OCI-M2 (cell line): ENCODE data around the gene NXPH1.

Experiments
- DNase-seq: peaks from one replicate; lab custom pipeline; 2025; ENCODE audit not compliant: unreplicated experiment; lab: John Stamatoyannopoulos, UW

NXPH1 gene

DNA sequence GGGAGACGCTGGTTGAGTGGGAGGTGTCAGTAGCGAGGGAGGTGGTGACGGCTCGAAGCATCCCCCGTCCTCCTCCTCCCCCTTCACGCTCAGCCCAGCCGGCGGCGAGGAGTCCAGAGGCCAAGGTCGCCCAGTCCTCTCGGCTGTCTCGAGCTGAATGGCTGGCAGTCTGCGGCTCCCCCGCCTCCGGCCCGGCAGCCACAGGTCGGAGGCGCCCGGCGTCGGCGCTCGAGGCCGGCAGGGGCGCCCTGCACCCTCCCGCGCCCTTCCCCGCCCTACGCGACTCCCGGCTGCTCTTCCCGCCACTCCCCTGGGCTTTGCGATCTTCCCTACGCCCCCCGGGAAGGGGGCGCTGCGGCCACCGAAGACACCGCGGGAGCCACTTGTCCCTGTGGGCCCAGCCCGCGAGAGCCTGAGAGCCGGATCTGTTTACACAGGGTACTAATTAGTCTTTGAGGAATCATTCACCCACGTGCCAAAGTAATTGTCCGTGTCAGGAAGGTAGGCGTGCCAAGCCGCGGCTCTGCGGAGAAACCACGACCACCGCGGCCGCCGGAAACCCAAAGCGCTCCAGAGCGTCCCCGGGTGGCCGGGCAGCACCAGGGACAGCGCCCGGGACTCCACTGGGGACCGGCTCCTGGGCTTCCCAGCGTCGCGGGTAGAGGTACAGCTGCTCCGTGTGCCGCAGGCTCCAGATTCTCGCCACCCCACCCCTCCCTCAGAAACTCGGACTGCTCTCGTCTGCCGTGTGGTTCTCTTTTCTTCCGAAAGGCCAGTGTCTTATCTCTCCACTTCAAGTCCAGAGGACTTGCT lies at the start of gene NXPH1:
Gene NXPH1 (plus strand): TSS at position 133 of the 813 bp plus-strand sequence.
- DNase-seq, result no peak

DNA sequence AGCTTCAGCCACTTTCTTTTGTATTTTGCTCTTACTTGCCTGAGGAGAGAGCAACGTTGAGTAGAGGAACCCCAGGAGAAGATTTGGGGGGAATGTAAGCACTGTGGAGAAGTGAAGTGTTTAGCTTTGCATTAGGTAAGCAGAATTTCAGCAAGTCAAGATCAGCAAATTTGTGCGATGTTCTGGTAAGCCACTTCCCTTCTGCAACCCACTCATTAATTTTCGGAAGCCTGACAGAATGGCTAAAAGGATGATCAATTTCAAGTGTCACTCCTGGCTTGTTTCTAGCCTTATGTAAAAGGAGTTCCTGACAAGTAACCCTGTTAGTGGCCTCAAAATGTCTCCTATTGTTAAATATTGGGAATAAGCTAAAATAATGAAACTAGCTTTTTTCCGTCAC lies 48.5 kb upstream of the NXPH1 start:
- no peak for DNase-seq

DNA sequence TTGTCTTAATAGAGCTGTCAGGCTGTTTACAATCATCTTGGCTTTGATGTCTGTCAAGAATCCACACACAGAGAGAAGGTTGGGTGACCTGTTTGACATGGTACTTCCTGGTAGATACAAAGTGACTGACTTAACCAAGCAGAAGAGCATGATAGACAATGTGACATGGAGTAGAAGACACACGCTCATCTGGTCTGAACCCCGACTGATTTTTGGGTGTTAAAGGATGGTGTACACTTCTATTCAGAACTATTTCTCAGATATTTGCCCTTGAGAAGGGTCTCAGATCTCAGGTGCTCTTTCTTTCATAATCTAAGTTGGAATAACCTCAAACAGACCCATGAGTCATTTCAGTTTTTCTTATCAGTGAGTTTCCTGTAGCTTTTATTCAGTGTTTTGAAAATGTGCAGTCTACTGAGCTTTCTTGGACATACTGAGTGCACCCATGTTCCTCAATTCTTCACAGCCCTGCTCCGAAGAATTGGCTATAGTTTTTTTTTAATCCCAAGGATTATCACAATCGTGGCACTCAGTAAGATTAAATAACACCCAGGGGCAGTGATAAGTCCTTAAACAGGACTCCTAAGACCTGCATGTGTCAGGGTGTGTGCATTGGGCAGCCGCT lies 46.4 kb upstream of the NXPH1 start:
- no peak for DNase-seq

DNA sequence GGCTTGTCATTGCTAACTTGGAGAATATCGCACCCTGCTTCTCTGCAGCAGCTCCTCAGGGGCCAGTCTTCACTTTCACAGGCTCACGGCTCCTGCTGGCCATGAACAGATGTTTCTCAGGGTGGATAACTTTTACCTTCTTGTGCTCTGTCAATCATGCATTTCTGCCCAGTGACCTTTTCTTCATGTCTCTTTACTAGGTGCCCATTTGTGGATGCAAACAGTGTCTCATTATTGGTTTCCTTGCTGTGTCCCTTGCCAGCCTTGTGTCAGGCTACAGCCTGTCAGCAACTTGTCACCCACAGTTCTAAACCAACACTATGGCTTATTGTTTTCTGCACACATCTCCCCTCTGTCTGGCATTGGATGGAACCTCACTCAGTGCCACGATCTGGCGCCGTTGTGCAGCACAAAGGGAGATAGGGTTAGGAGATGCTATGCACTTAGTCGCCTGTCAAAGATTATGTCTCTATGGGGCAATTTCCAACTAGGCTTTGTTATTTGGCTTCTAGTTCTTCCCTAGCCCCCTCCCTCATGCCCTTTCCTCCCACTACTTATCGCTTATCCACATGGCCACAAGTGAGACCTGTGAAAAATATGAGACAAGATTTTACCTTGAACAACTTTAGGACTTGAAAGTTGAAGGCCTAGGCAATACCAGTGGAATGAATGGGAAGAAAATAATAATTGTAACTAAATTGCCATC lies 45.7 kb upstream of the NXPH1 start:
- DNase-seq, result no peak

- DNase-seq, result no peak
Observed at GRCh38 chr7:8388257-8388625, 45.2 kb upstream of the NXPH1 start.

DNA sequence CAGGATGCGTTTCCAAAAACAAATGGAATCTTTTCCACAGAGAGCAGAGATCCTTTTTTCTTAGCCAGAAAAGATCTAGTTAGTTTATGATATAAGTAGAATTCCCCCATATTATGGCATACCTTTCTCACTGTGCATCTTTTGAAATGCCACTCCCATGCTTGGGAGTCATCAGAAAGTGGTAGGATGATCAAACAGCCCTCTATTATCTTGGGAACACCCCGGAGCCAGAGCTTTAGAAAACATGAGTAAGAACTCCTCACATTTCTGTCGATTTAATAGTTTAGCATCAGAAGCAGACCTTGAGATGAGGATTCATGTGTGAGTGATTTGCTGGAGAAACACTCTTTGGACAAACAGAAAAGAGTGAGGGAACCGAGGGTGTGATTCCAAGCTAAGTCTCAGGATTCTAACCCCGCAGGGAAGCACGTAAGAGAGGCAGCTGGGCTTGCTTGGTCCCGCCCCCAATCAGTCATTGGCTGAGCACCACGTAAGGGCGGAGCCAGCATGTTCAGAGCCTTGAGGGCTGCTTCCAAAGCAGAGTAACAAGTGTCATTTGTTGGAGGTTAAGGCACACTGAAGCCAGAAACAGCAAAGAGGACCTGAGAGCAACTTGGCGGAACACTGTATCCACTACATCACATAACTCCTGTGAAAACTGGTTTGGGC lies 43.7 kb upstream of the NXPH1 start:
- no peak for DNase-seq

DNA sequence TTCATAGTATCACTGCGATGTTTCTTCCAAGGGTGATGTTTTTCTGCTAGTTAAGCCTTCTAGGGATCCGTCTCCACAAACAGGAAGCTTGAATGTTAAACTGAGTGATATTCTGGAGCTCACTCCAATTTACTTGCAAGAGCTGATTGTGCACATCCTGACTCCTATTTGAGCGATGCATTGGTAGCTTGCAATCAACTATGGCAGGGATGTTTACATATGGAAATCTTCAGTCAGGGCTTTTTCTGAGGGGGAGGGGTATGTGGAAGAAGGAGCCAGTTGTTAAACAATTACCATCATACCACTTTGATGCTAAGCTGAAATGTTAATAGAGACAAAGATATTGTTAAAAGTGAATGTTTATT lies 43.2 kb upstream of the NXPH1 start:
- no peak for DNase-seq

GRCh38 chr7:8391353-8392062 lies 41.9 kb upstream of the NXPH1 start:
- DNase-seq, result peak; percentile 16

GRCh38 chr7:8396294-8396693 lies 37.1 kb upstream of the NXPH1 start:
- no peak for DNase-seq

- no peak for DNase-seq
Observed at GRCh38 chr7:8408871-8409270, 24.5 kb upstream of the NXPH1 start.

DNA sequence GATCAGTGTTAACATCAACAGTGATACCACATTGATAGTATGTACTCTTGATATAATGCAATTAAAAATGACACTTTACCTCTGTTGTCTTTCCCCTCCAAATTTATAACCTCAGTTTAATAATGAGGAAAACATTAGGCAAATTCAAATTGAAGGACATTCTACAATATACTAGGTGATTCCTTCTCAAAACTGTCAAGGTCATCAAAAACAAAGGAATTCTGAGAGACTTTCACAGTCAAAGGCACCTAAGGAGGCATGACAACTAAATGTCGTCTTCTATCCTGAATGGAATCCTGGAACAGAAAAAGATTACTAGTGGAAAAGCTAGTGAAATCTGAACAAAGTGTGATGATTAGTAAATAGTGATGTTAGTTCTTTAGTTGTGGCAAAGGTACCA lies 22.3 kb upstream of the NXPH1 start:
- no peak for DNase-seq

GRCh38 chr7:8413600-8413999 lies 19.8 kb upstream of the NXPH1 start:
- no peak for DNase-seq

DNA sequence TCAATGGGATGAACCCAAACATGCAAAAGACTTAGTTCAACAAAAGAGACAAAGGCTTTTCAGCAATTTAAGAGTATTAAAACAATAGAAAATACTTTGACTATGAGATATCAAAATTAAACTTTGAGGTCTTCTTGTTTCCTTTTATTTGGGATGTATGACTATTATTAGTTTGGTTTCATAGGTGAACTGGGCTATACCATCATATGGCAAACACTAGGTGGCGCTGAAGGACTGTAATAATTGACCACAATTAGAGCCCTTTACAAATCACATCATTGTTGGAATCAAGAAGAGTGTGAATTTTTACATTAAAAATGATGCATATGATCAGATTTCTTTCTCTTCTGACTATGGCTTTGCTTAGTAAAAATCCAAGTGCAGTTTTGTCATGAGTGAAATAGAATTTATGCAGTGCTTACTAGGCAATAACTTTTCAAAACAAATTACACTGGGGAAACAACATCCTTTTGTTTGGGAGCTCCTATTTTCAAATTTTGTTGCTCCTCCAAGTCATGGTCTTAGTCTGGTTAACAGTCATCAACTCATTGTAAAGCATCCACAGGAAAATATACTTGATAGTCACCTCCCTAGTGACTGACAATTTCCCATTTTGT lies 14.7 kb upstream of the NXPH1 start:
- DNase-seq, result no peak

- no peak for DNase-seq
Observed at GRCh38 chr7:8422177-8422576, 11.2 kb upstream of the NXPH1 start.

DNA sequence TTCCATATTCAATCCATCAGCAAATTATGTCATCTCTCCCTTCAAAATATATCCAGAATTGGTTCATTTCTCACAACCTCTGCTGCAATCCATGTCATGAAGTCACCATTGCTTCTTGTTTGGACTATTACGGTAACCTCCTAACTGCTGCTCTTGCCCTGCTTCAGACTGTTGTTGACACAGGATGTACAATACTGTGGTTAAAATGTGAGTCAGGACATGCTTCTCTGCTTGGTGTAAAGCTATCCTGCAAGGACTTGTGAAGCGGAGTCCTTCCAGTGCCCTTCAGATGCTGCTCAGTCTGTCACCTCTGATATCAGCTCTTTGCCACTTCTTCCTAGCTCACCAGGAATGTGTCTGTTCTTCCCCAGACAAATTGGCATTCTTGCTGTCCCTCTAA lies 10.4 kb upstream of the NXPH1 start:
- DNase-seq, result no peak

- DNase-seq, result no peak
Observed at GRCh38 chr7:8425223-8425622, 8.2 kb upstream of the NXPH1 start.

- DNase-seq, result no peak
Observed at GRCh38 chr7:8430643-8431042, 2.8 kb upstream of the NXPH1 start.

DNA sequence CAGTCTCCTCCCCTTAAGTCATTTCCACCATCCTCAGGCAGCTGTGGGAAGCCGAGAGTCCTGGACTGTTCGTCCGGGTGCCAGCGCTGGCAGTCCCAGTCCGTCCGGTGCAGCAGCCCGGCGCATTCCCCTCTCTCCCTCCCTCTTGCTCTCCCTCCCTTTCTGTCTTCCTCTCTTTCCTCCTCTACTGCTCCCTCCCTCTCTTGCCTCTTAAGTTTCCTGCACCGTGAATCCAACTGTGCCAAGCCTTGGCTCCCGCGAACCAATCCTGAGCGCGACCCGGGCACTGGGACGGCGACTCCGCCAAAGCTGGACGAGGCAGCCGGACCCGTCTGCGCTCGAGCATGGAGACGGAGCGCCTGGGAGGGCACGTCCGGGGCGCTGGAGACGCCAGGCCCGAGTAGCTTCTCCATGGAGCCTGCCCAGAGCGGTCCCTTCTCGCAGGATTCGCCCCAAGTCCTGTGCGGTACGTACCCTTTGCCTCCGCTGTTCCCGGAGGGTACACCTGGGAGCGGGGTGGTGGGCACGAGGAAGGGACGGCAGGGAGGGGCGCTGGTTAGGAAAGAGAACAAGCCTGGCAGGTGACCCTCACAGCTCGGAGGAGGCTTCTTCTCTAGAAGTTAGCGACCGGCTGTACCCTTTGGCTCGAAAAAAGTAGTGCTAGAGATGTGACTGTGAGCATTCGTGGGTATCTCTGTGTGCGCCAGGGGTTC lies 1.0 kb downstream of the NXPH1 start:
- DNase-seq, result no peak

GRCh38 chr7:8435095-8435494 lies 1.7 kb downstream of the NXPH1 start:
- no peak for DNase-seq
